ENCODE results near the gene MBD6.

Gene MBD6

GRCh38 chr12:57533108-57533507, 10.5 kb downstream of the MBD6 start:
- DNase-seq (ENCODE audit: low spot score) (no peak), ATAC-seq (ENCODE audit: low read depth) (no peak)
- no peak for TF ChIP-seq CTCF (IDR thresholded peaks at IDR 0.05; ENCODE audit: poor library complexity, severe bottlenecking)
- H3K9me3 ChIP-seq (ENCODE audit: severe bottlenecking): no peaks in the 10 kb centered on the region
- peaks cover 84% of the 10 kb centered on the region for H3K36me3 ChIP-seq (ENCODE audit: low read depth)
- H3K4me1 ChIP-seq (ENCODE audit: insufficient read depth, poor library complexity, severe bottlenecking): no peaks in the 10 kb centered on the region
- no peaks in the 10 kb centered on the region for H3K27me3 ChIP-seq (ENCODE audit: insufficient read depth, poor library complexity, severe bottlenecking)
- no peak overlapping the region for H3K27ac ChIP-seq (ENCODE audit: poor library complexity, severe bottlenecking)
- H3K4me3 ChIP-seq (ENCODE audit: severe bottlenecking): no peak overlapping the region

- Histone ChIP-seq H3K9me3 (ENCODE audit: severe bottlenecking) (no peaks in the 10 kb centered on the region), H3K4me1 (ENCODE audit: insufficient read depth, poor library complexity, severe bottlenecking) (no peaks in the 10 kb centered on the region), H3K27me3 (ENCODE audit: insufficient read depth, poor library complexity, severe bottlenecking) (no peaks in the 10 kb centered on the region), H3K4me3 (ENCODE audit: severe bottlenecking) (no peak overlapping the region), H3K27ac (ENCODE audit: poor library complexity, severe bottlenecking) (no peak overlapping the region), H3K36me3 (ENCODE audit: low read depth) (peaks cover 84% of the 10 kb centered on the region)
- DNase-seq (ENCODE audit: low spot score): no peak
- no peak for TF ChIP-seq CTCF (IDR thresholded peaks at IDR 0.05; ENCODE audit: poor library complexity, severe bottlenecking)
- no peak for ATAC-seq (ENCODE audit: low read depth)
Measured at GRCh38 chr12:57534250-57534649, 11.6 kb downstream of the MBD6 start.

- Histone ChIP-seq H3K4me3 (ENCODE audit: severe bottlenecking) (no peak overlapping the region), H3K36me3 (ENCODE audit: low read depth) (peaks cover 78% of the 10 kb centered on the region), H3K9me3 (ENCODE audit: severe bottlenecking) (no peaks in the 10 kb centered on the region), H3K27me3 (ENCODE audit: insufficient read depth, poor library complexity, severe bottlenecking) (no peaks in the 10 kb centered on the region), H3K27ac (ENCODE audit: poor library complexity, severe bottlenecking) (no peak overlapping the region), H3K4me1 (ENCODE audit: insufficient read depth, poor library complexity, severe bottlenecking) (no peaks in the 10 kb centered on the region)
- DNase-seq (ENCODE audit: low spot score) (no peak), ATAC-seq (ENCODE audit: low read depth) (no peak)
- TF ChIP-seq CTCF (IDR thresholded peaks at IDR 0.05; ENCODE audit: poor library complexity, severe bottlenecking): no peak
Measured at GRCh38 chr12:57534991-57535543, 12.4 kb downstream of the MBD6 start.

GRCh38 chr12:57535764-57536596, 13.4 kb downstream of the MBD6 start:
- Histone ChIP-seq H3K27me3 (ENCODE audit: insufficient read depth, poor library complexity, severe bottlenecking) (no peaks in the 10 kb centered on the region), H3K4me1 (ENCODE audit: insufficient read depth, poor library complexity, severe bottlenecking) (no peaks in the 10 kb centered on the region), H3K9me3 (ENCODE audit: severe bottlenecking) (no peaks in the 10 kb centered on the region), H3K27ac (ENCODE audit: poor library complexity, severe bottlenecking) (no peak overlapping the region), H3K36me3 (ENCODE audit: low read depth) (peaks cover 70% of the 10 kb centered on the region), H3K4me3 (ENCODE audit: severe bottlenecking) (no peak overlapping the region)
- ATAC-seq (ENCODE audit: low read depth): no peak
- TF ChIP-seq CTCF (IDR thresholded peaks at IDR 0.05; ENCODE audit: poor library complexity, severe bottlenecking): no peak
- no peak for DNase-seq (ENCODE audit: low spot score)

- no peak overlapping the region for H3K4me3 ChIP-seq (ENCODE audit: severe bottlenecking)
- H3K27me3 ChIP-seq (ENCODE audit: insufficient read depth, poor library complexity, severe bottlenecking): no peaks in the 10 kb centered on the region
- TF ChIP-seq CTCF (IDR thresholded peaks at IDR 0.05; ENCODE audit: poor library complexity, severe bottlenecking): no peak
- no peak overlapping the region for H3K27ac ChIP-seq (ENCODE audit: poor library complexity, severe bottlenecking)
- DNase-seq (ENCODE audit: low spot score) (no peak), ATAC-seq (ENCODE audit: low read depth) (no peak)
- H3K9me3 ChIP-seq (ENCODE audit: severe bottlenecking): no peaks in the 10 kb centered on the region
- H3K4me1 ChIP-seq (ENCODE audit: insufficient read depth, poor library complexity, severe bottlenecking): no peaks in the 10 kb centered on the region
- peaks cover 70% of the 10 kb centered on the region for H3K36me3 ChIP-seq (ENCODE audit: low read depth)
Measured at GRCh38 chr12:57536597-57536942, 13.9 kb downstream of the MBD6 start.

Data from RWPE2 (cell line).